Measurements from ENCODE around the gene ERO1A. TPM values are rescaled to one million over a fixed set of nuclear protein-coding genes. Genes with fewer than 3 reads are reported as not detected.

The ERO1A gene
- total RNA-seq, 2 experiments from 2014 or later = 138 to 153 TPM

DNA sequence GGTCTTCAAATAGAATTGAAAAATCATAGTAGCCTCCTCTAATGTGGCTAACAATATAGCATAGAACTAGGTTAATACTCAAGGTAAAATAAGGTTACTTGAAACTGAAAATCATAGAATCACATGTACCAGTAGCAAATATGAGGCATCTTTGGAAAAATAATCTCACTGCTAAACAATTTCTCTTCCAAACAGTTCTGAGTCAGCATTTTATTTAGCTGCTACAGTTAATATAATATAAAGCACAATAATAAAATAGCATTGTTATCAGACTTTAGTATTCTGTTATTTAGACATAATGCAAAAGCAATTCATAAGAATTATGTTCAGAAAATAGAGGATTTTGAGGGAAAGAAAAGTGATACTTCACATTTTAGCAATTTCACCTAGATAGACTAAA lies 35.0 kb downstream of the ERO1A start:
- POLR2A ChIA-PET = interaction anchor here (0.7 kb wide), 1 partner anchor 130 kb away, joined by 3 read pairs; no protein-coding TSS in a partner anchor
- intact Hi-C loops (cut with micrococcal nuclease) = no loop called here
- DNase-seq = no peak
- CTCF ChIA-PET = interaction anchor here (1.8 kb wide), 1 partner anchor 14 kb away, joined by 5 read pairs; no protein-coding TSS in a partner anchor
- H3K27me3 Mint-ChIP-seq = no peaks in the 10 kb centered on the region
- peaks cover 7% of the 10 kb centered on the region for H3K4me1 Mint-ChIP-seq (ENCODE audit: low read depth)
- no peaks in the 10 kb centered on the region for H3K9me3 Mint-ChIP-seq
- H3K27ac Mint-ChIP-seq = no peak overlapping the region
- peaks cover 21% of the 10 kb centered on the region for H3K36me3 Mint-ChIP-seq
- H3K4me3 Mint-ChIP-seq = no peak overlapping the region

DNA sequence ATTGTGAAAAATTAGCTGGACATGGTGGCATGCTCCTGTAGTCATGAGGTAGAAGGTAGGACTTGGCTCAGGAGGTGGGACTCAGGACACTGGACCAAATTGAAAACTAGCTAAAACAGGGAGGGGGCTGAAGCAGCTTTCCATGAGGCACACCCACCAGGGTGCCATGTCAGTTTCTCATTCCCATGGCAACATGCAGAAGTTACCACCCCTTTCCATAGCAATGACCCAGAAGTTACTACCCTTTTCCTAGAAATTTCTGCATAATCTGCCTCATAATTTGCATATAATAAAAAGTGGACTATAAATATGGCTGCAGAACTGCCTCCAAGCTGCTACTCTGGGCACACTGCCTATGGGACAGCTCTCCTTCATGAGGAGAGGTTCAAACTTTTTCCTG lies 38.5 kb downstream of the ERO1A start:
- intact Hi-C loops (cut with micrococcal nuclease) = no loop called here
- POLR2A ChIA-PET = no interaction called here
- CTCF ChIA-PET = no interaction called here
- Mint-ChIP-seq H3K27me3 (no peaks in the 10 kb centered on the region), H3K27ac (no peak overlapping the region), H3K4me3 (no peak overlapping the region), H3K36me3 (peaks cover 29% of the 10 kb centered on the region), H3K4me1 (ENCODE audit: low read depth) (peaks cover 7% of the 10 kb centered on the region), H3K9me3 (no peaks in the 10 kb centered on the region)
- no peak for DNase-seq

DNA sequence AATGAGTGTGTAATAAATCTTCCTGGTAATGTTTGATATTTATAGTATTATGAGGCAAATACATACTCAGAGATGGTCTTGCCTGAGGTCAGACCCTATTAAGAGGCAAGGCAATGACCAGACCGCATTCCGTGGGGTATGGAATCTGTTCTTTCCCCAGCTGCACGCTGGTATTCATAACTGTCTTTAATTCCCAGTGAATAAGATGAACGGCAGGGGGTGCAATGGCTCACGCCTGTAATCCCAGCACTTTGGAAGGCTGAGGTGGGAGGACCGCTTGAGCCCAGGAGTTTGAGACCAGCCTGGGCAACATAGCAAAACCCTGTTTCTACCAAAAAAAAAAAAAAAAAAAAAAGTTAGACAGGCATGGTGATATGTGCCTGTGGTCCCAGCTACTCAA lies 44.6 kb downstream of the ERO1A start:
- Mint-ChIP-seq H3K9me3 (no peaks in the 10 kb centered on the region), H3K4me3 (no peak overlapping the region), H3K27me3 (no peaks in the 10 kb centered on the region), H3K4me1 (ENCODE audit: low read depth) (no peaks in the 10 kb centered on the region), H3K27ac (no peak overlapping the region), H3K36me3 (peaks cover 38% of the 10 kb centered on the region)
- DNase-seq = no peak
- ChIA-PET POLR2A (no interaction called here), CTCF (no interaction called here)
- intact Hi-C loops (cut with micrococcal nuclease) = loop anchor here (5.0 kb wide), 1 partner anchor 37 kb away; no protein-coding TSS in a partner anchor

DNA sequence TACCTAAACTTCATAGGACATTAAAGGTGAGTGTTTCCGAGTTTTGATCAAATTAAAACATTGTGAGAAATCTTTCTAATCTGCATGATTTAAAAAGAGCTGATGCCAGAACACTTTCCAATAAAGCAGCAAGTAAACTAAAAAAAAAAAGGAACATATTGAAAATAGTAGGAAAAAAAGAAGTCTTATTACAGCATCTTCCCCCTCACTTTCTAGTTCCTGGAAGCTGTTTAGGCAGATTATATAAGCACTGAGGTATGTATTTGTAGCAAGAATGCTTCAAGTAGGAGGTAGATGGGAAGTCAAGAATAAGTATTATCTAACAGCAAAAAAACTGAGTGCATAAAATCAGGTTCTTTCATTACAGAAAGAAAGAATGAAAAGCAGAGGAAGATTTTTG lies 45.8 kb downstream of the ERO1A start:
- Mint-ChIP-seq H3K27ac (no peak overlapping the region), H3K4me3 (no peak overlapping the region), H3K27me3 (no peaks in the 10 kb centered on the region), H3K9me3 (no peaks in the 10 kb centered on the region), H3K36me3 (peaks cover 36% of the 10 kb centered on the region), H3K4me1 (ENCODE audit: low read depth) (no peaks in the 10 kb centered on the region)
- CTCF ChIA-PET = no interaction called here
- intact Hi-C loops (cut with micrococcal nuclease) = no loop called here
- POLR2A ChIA-PET = no interaction called here
- no peak for DNase-seq

DNA sequence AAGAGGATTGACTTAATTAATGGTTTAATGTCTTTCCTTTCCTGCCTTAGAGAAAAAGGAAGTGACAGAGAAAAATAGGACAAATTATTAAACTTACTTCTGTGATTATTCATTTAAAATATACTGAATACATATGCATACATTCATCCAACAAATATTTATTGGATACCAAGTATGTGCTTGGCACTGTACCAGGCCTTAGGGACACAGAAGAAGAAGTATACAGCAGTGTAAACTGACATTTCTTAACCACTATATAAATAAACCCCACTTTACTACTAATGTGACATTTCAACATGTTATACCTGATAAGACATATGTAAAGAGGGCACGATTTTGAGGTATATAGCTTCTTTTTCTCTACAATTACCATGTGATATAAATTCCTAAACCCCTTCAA lies 53.6 kb downstream of the ERO1A start:
- ChIA-PET POLR2A (no interaction called here), CTCF (no interaction called here)
- intact Hi-C loops (cut with micrococcal nuclease) = loop anchor here (5.0 kb wide), 1 partner anchor 89 kb away; the partner anchor contains the start of genes GPR137C and TXNDC16
- H3K4me1 Mint-ChIP-seq (ENCODE audit: low read depth) = peaks cover 11% of the 10 kb centered on the region
- no peaks in the 10 kb centered on the region for H3K27me3 Mint-ChIP-seq
- no peak overlapping the region for H3K4me3 Mint-ChIP-seq
- peaks cover 43% of the 10 kb centered on the region for H3K36me3 Mint-ChIP-seq
- no peak for DNase-seq
- H3K9me3 Mint-ChIP-seq = peaks cover 15% of the 10 kb centered on the region
- no peak overlapping the region for H3K27ac Mint-ChIP-seq

DNA sequence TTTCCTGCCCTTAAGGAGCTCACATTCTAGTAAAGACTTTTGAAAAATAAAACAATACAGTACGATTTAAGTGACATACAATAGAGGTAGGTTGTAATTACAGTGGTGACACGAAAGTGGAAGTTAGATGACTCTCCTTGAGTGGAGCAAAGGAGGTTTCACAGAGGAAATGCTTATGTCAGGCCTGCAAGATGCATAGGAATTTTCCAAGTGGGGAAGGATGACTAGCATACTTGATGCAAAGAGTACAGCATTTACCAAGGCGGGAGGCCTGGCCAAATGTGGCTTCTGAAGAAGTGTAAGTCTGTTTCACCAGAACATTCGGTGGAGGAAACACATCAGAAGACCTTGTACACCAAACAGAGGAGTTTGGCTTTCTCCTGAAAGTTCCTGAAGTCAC lies 55.2 kb downstream of the ERO1A start:
- Mint-ChIP-seq H3K36me3 (peaks cover 33% of the 10 kb centered on the region), H3K27ac (peak overlapping the region; percentile 67), H3K4me1 (ENCODE audit: low read depth) (peaks cover 11% of the 10 kb centered on the region), H3K4me3 (no peak overlapping the region), H3K9me3 (peaks cover 15% of the 10 kb centered on the region), H3K27me3 (no peaks in the 10 kb centered on the region)
- DNase-seq = peak; percentile 33
- CTCF ChIA-PET = no interaction called here
- POLR2A ChIA-PET = no interaction called here
- intact Hi-C loops (cut with micrococcal nuclease) = loop anchor here (5.0 kb wide), 1 partner anchor 88 kb away; the partner anchor contains the start of genes GPR137C and TXNDC16

DNA sequence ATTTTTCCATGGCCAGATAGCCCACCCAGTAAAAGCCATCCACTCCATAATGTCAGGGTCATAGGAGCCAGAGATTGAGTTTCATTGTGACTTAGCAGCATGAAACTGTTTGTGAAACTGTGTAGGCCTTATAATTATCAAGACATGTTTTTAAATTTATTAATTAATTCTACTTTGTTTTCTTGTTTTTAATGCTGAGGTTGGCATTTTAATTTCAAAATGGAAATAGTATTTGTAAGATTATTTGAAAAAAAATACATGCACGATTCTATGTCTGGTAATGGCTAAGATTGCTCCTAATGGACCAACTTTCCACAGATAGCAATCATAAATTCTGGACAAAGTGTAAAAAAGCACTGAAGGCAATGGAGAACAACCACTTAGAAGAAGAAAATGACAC lies 75.7 kb downstream of the ERO1A start:
- ChIA-PET CTCF (no interaction called here), POLR2A (no interaction called here)
- H3K4me3 Mint-ChIP-seq = no peak overlapping the region
- no peaks in the 10 kb centered on the region for H3K4me1 Mint-ChIP-seq (ENCODE audit: low read depth)
- no peaks in the 10 kb centered on the region for H3K36me3 Mint-ChIP-seq
- H3K27me3 Mint-ChIP-seq = no peaks in the 10 kb centered on the region
- H3K9me3 Mint-ChIP-seq = no peaks in the 10 kb centered on the region
- intact Hi-C loops (cut with micrococcal nuclease) = no loop called here
- H3K27ac Mint-ChIP-seq = no peak overlapping the region
- DNase-seq = no peak

DNA sequence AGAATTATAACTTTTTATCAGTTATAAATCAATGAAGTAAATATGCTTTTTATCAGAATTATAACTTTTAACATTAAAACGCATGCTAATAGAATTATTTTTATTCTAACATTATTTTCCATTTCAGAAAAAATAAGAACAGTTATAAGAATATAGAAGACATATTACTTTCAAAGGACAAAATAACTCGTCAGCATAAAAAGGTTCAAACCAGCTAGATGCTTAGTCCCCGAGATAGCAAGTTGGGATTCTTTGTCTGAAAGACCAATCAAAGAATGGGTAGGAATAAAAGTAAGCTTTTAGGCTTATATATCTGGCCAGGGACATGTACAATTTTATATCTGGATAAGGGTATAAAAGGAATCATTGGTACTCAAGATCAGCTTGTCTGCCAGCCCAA lies 76.8 kb downstream of the ERO1A start:
- Mint-ChIP-seq H3K27me3 (no peaks in the 10 kb centered on the region), H3K27ac (no peak overlapping the region), H3K4me3 (no peak overlapping the region), H3K9me3 (no peaks in the 10 kb centered on the region), H3K36me3 (no peaks in the 10 kb centered on the region), H3K4me1 (ENCODE audit: low read depth) (no peaks in the 10 kb centered on the region)
- intact Hi-C loops (cut with micrococcal nuclease) = no loop called here
- DNase-seq = no peak
- CTCF ChIA-PET = no interaction called here
- POLR2A ChIA-PET = no interaction called here

DNA sequence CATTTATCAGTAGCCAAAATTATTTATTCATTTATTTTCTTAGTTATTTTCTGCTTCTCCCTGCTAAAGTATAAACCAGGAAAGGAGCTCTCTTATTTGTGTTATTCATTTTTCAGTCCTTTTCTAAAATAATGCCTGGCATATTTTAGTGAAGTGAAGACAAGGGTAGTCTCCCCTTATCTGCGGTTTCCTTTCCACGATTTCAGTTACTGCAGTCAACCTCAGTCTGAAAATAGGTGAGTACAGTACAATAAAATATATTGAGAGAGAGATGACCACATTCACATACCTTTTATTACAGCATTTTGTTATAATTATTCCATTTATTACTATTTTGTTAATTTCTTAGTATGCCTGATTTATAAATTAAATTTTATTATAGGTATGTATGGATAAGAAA lies 85.2 kb downstream of the ERO1A start:
- H3K4me3 Mint-ChIP-seq = no peak overlapping the region
- H3K4me1 Mint-ChIP-seq (ENCODE audit: low read depth) = no peaks in the 10 kb centered on the region
- CTCF ChIA-PET = no interaction called here
- H3K9me3 Mint-ChIP-seq = no peaks in the 10 kb centered on the region
- POLR2A ChIA-PET = interaction anchor here (0.7 kb wide), 1 partner anchor 75 kb away, joined by 3 read pairs; no protein-coding TSS in a partner anchor
- H3K27ac Mint-ChIP-seq = no peak overlapping the region
- no peaks in the 10 kb centered on the region for H3K36me3 Mint-ChIP-seq
- DNase-seq = no peak
- H3K27me3 Mint-ChIP-seq = peaks cover 1% of the 10 kb centered on the region
- intact Hi-C loops (cut with micrococcal nuclease) = no loop called here

DNA sequence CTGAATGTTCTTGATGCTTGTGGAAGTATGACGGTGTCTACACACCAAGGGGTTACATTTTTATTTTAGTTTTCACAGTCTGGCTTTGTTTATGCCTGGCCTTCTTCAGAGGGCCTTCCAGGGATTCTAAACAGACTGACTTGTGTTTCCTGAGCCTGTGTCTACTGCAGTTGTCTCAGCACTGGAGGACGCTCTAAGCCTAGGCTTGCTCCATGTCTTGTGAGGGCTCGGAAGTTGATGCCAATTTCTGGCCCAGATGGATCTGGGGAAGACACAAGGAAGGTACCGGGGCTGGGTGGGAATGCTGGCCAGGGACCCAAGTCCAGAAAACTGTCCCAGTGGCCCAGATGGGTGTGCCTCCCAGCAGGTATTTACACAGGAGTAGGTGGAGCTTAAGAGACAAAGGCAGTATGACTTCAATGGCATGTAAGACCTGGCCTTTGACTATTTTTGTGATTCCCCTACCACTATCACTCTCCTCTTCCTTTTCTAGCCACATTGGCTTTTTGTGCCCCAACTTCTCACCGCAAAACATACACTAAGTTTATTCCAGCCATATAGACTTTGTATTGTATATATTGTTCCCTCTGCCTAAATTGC lies 85.8 kb downstream of the ERO1A start:
- Mint-ChIP-seq H3K27ac (no peak overlapping the region), H3K9me3 (no peaks in the 10 kb centered on the region), H3K4me1 (ENCODE audit: low read depth) (no peaks in the 10 kb centered on the region), H3K4me3 (no peak overlapping the region), H3K27me3 (peaks cover 1% of the 10 kb centered on the region), H3K36me3 (no peaks in the 10 kb centered on the region)
- DNase-seq = no peak
- CTCF ChIA-PET = no interaction called here
- POLR2A ChIA-PET = no interaction called here
- intact Hi-C loops (cut with micrococcal nuclease) = no loop called here

DNA sequence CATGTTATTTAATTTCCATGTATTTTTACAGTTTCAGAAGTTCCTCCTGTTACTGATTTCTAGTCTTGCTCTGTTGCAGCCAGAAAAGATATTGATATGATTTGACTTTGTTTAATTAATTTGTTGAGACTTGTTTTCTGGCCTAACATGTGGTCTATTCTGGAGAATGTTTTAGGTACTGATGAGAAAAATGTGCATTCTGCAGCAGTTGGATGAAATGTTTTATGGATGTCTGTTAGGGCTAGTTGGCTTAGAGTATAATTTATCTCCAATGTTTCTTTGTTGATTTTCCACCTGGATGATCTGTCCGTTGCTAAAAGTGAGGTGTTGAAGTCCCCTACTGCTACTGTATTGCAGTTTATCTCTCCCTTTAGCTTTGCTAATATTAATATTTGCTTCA lies 88.3 kb downstream of the ERO1A start:
- no peaks in the 10 kb centered on the region for H3K9me3 Mint-ChIP-seq
- intact Hi-C loops (cut with micrococcal nuclease) = no loop called here
- H3K4me1 Mint-ChIP-seq (ENCODE audit: low read depth) = no peaks in the 10 kb centered on the region
- H3K4me3 Mint-ChIP-seq = no peak overlapping the region
- POLR2A ChIA-PET = no interaction called here
- CTCF ChIA-PET = no interaction called here
- H3K27ac Mint-ChIP-seq = no peak overlapping the region
- H3K36me3 Mint-ChIP-seq = no peaks in the 10 kb centered on the region
- peaks cover 1% of the 10 kb centered on the region for H3K27me3 Mint-ChIP-seq
- DNase-seq = no peak

DNA sequence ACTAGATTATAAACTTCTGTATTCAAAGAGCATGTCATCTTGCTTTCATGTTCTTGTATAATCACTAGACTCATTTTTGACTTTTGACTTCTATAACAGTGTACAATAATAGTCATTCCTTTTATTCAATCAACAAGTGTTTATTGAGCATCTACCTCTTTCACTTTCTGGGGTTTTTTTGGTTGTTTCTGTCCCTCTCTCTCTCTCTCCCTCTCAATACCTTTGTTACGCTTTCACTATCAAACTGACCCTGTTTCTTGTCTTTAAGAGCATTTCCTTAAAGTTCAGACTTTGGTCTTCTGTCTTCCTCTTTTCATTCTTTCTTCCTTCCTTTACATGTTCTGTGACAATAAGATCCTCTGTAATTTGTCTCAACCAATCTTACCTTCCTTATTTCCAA lies 93.2 kb downstream of the ERO1A start:
- H3K36me3 Mint-ChIP-seq = no peaks in the 10 kb centered on the region
- intact Hi-C loops (cut with micrococcal nuclease) = no loop called here
- CTCF ChIA-PET = no interaction called here

DNA sequence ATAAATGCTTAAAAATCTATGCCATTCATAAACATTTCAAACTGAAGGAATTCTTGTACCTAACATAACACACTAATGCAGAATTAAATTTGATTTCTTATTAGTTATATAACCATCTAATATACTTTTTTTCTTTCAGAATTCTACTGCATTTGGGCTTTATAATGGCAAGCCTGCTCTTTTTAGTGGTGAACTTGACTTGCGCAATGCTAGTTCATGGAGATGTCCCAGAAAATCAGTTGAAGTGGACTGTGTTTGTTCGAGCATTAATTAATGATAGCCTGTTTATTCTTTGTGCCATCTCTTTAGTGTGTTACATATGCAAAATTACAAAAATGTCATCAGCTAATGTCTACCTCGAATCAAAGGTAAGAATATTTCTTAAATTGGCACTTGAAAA lies 95.4 kb downstream of the ERO1A start:
- Mint-ChIP-seq H3K27ac (no peak overlapping the region), H3K4me1 (ENCODE audit: low read depth) (no peaks in the 10 kb centered on the region), H3K36me3 (no peaks in the 10 kb centered on the region), H3K4me3 (no peak overlapping the region), H3K27me3 (no peaks in the 10 kb centered on the region), H3K9me3 (peaks cover 2% of the 10 kb centered on the region)
- POLR2A ChIA-PET = no interaction called here
- CTCF ChIA-PET = no interaction called here
- no peak for DNase-seq
- intact Hi-C loops (cut with micrococcal nuclease) = no loop called here

More for the DNA sequence above, 93.2 kb downstream of the ERO1A start:
- Mint-ChIP-seq H3K4me1 (ENCODE audit: low read depth) (no peaks in the 10 kb centered on the region), H3K9me3 (no peaks in the 10 kb centered on the region), H3K27me3 (no peaks in the 10 kb centered on the region), H3K4me3 (no peak overlapping the region), H3K27ac (no peak overlapping the region)
- DNase-seq = no peak
- POLR2A ChIA-PET = no interaction called here

Data from activated CD4-positive, alpha-beta memory T cell treated with anti-CD3 and anti-CD28 coated beads for 36 hours (primary cell).